Measurements from ENCODE around the gene DDX54.
"Not testable (repeated sequence)": the region's sequence is repeated elsewhere in the genome, so short reads cannot be mapped to it uniquely, and the experiment has no call there.

The DDX54 gene

GRCh38 chr12:113216027-113216426 lies 30.7 kb upstream of the DDX54 start:
- CTCF ChIA-PET: no interaction called here
- POLR2A ChIA-PET (ENCODE audit: low non-redundant PET): no interaction called here

GRCh38 chr12:113214895-113215400 lies 29.7 kb upstream of the DDX54 start:
- CTCF ChIA-PET: no interaction called here
- POLR2A ChIA-PET (ENCODE audit: low non-redundant PET): no interaction called here
- DNase-seq (ENCODE audit: low spot score): peak; percentile 89
- TF ChIP-seq CTCF (conservative IDR thresholded peaks at IDR 0.05; ENCODE audit: low read depth): no peak
- peak overlapping the region; percentile 73 for H3K27ac ChIP-seq

More at GRCh38 chr12:113216027-113216426, 30.7 kb upstream of the DDX54 start:
- DNase-seq (ENCODE audit: low spot score): no peak
- no peak overlapping the region for H3K27ac ChIP-seq
- TF ChIP-seq CTCF (conservative IDR thresholded peaks at IDR 0.05; ENCODE audit: low read depth): no peak

DNA sequence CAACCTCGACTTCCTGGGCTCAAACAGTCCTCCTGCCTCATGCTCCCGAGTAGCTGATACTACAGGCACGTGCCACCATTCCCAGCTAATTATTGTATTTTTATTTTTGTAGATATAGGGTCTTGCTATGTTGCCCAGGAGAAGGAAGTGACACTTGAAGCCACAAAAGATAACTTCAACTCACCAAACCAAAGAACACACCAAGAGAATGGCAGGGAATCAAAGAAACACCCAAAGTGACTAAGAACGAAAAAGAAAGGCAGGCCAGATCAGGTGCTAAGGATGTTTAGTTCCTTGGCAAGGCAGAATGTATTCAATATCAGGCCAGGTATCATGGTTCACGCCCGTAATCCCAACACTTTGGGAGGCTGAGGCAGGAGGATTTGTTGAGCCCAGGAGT lies 25.9 kb upstream of the DDX54 start:
- ChIA-PET POLR2A (ENCODE audit: low non-redundant PET) (no interaction called here), CTCF (no interaction called here)
- no peak for DNase-seq (ENCODE audit: low spot score)
- H3K27ac ChIP-seq: no peak overlapping the region
- no peak for TF ChIP-seq CTCF (conservative IDR thresholded peaks at IDR 0.05; ENCODE audit: low read depth)

GRCh38 chr12:113208041-113208934 lies 23.0 kb upstream of the DDX54 start:
- no peak overlapping the region for H3K27ac ChIP-seq
- CTCF ChIA-PET: interaction anchor here (0.7 to 0.8 kb wide), 3 partner anchors 33 to 1305 kb away, joined by 3 read pairs; no protein-coding TSS in a partner anchor
- TF ChIP-seq CTCF (conservative IDR thresholded peaks at IDR 0.05; ENCODE audit: low read depth): no peak
- POLR2A ChIA-PET (ENCODE audit: low non-redundant PET): no interaction called here
- no peak for DNase-seq (ENCODE audit: low spot score)

GRCh38 chr12:113207613-113208040 lies 22.3 kb upstream of the DDX54 start:
- no peak for DNase-seq (ENCODE audit: low spot score)
- no peak for TF ChIP-seq CTCF (conservative IDR thresholded peaks at IDR 0.05; ENCODE audit: low read depth)
- no peak overlapping the region for H3K27ac ChIP-seq
- POLR2A ChIA-PET (ENCODE audit: low non-redundant PET): no interaction called here
- CTCF ChIA-PET: interaction anchor here (0.7 to 0.8 kb wide), 2 partner anchors 33 to 204 kb away, joined by 3 read pairs; no protein-coding TSS in a partner anchor

DNA sequence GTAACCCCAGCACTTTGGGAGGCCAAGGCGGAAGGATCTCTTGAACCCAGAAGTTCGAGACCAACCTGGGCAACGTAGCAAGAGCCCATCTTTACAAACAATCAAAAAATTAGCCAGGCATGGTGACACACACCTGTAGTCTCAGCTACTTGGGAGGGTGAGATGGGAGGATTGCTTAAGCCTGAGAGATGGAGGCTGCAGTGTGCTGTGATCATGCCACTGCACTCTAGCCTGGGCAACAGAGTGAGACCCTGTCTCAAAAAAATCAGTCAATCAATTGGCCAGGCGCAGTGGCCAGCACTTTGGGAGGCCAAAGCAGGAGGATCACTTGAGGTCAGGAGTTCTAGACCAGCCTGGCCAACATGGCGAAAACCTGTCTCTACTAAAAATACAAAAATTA lies 21.5 kb upstream of the DDX54 start:
- H3K27ac ChIP-seq: not testable (repeated sequence)

DNA sequence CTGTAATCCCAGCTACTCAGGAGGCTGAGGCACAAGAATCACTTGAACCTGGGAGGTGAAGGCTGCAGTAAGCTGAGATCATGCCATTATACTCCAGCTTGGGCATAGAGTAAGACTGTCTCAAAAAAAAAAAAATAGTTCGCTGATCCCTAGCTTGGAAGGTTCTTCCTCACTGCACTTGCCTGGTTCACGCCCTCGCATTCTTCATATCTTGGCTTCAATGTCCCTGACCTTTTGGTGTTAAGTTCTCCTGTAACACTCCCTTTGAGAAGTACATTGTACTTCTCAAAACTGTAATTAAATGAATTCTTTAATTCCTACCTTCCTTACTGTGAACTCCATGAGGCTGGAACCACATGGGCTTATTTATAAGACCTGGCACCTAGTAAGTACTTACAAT lies 19.5 kb upstream of the DDX54 start:
- POLR2A ChIA-PET (ENCODE audit: low non-redundant PET): no interaction called here
- H3K27ac ChIP-seq: peak overlapping the region; percentile 22; the same call in 1 of the 2 replicates
- no peak for DNase-seq (ENCODE audit: low spot score)
- no peak for TF ChIP-seq CTCF (conservative IDR thresholded peaks at IDR 0.05; ENCODE audit: low read depth)
- CTCF ChIA-PET: no interaction called here

More for the DNA sequence above, 21.5 kb upstream of the DDX54 start:
- POLR2A ChIA-PET (ENCODE audit: low non-redundant PET); CTCF ChIA-PET; DNase-seq (ENCODE audit: low spot score): not testable (repeated sequence)
